HG02973 (cell line): ENCODE data around the gene NPSR1.
"Not testable (repeated sequence)": the region's sequence is repeated elsewhere in the genome, so short reads cannot be mapped to it uniquely, and the experiment has no call there.

Experiments
- ATAC-seq: cut with Tn5 transposase; IDR thresholded peaks from one replicate; pipeline ENCODE4 v1.9.1; 2021; ENCODE audit warnings: moderate library complexity; ENCODE audit not compliant: unreplicated experiment

The NPSR1 gene

GRCh38 chr7:34657632-34658268, at the start of gene NPSR1:
Gene NPSR1, plus strand, starts transcription at chr7:34658218. Its CDS starts 195 bp downstream, at chr7:34658413.
- ATAC-seq, result no peak

GRCh38 chr7:34612661-34613060, 45.4 kb upstream of the NPSR1 start:
- no peak for ATAC-seq

GRCh38 chr7:34620425-34620824, 37.6 kb upstream of the NPSR1 start:
- no peak for ATAC-seq

GRCh38 chr7:34622182-34622581, 35.8 kb upstream of the NPSR1 start:
- no peak for ATAC-seq

- no peak for ATAC-seq
Measured at GRCh38 chr7:34622771-34623250, 35.2 kb upstream of the NPSR1 start.

GRCh38 chr7:34628618-34629017, 29.4 kb upstream of the NPSR1 start:
- ATAC-seq, result not testable (repeated sequence)

GRCh38 chr7:34652809-34653208, 5.2 kb upstream of the NPSR1 start:
- ATAC-seq, result no peak

- ATAC-seq, result no peak
Measured at GRCh38 chr7:34653787-34654186, 4.2 kb upstream of the NPSR1 start.

GRCh38 chr7:34655384-34655783, 2.6 kb upstream of the NPSR1 start:
- ATAC-seq, result no peak

- no peak for ATAC-seq
Measured at GRCh38 chr7:34656041-34656440, 2.0 kb upstream of the NPSR1 start.

GRCh38 chr7:34659472-34660075, 1.6 kb downstream of the NPSR1 start:
- ATAC-seq, result no peak

- no peak for ATAC-seq
Measured at GRCh38 chr7:34662058-34662708, 4.2 kb downstream of the NPSR1 start.

GRCh38 chr7:34664755-34665154, 6.7 kb downstream of the NPSR1 start:
- ATAC-seq, result no peak

- no peak for ATAC-seq
Measured at GRCh38 chr7:34672430-34672829, 14.4 kb downstream of the NPSR1 start.

GRCh38 chr7:34673066-34673465, 15.0 kb downstream of the NPSR1 start:
- ATAC-seq, result no peak

- peak; percentile 60 for ATAC-seq
Measured at GRCh38 chr7:34675749-34676374, 17.8 kb downstream of the NPSR1 start.

- ATAC-seq, result no peak
Measured at GRCh38 chr7:34677491-34677890, 19.5 kb downstream of the NPSR1 start.

- no peak for ATAC-seq
Measured at GRCh38 chr7:34687529-34687928, 29.5 kb downstream of the NPSR1 start.

- no peak for ATAC-seq
Measured at GRCh38 chr7:34696415-34696814, 38.4 kb downstream of the NPSR1 start.

GRCh38 chr7:34709771-34710170, 51.8 kb downstream of the NPSR1 start:
- no peak for ATAC-seq

- ATAC-seq, result no peak
Measured at GRCh38 chr7:34718867-34719266, 60.8 kb downstream of the NPSR1 start.

- ATAC-seq, result no peak
Measured at GRCh38 chr7:34719636-34720035, 61.6 kb downstream of the NPSR1 start.
